ENCODE results near the gene VCX3B. TPM values are rescaled to one million over a fixed set of nuclear protein-coding genes. Genes with fewer than 3 reads are reported as not detected.

Gene VCX3B
- total and polyA plus RNA-seq, 2 of the 8 experiments (the other 6 are each of a cell fraction or from before 2014, with no cell fraction given) = not detected

DNA sequence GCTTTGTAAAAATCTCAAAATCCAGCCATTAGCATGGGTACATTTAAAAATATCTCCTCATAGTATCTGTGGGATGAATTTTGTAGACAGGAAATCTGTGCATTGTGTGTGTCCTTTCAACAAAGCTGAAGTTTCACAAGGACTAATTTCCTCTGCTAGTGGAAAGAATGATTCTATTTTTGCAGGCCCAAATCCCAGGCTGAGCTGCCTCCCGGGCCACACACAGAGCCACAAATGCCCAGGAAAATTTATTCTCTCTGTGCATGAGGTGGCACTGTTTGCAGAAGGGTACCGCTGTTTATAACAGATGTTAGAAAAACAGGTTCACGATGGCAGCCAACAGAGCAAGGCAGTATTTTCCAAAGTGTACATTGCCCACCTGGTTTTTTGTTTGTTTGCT is 11.0 kb upstream of the VCX3B start:
- Histone ChIP-seq H3K14ac (ENCODE audit: insufficient read length) (no peak overlapping the region), H3K27ac (ENCODE audit: low read depth, low read length) (no peak overlapping the region), H4K8ac (ENCODE audit: extremely low read depth, insufficient read depth, low read length) (no peak overlapping the region), H2AFZ (ENCODE audit: low read length) (no peak overlapping the region), H4K20me1 (replicated peaks in 1 of 2; ENCODE audit: control insufficient read depth in 1 of 2, insufficient read depth in 2 of 2, low read length in 2 of 2) (no peaks in the 10 kb centered on the region), H3K4me3 (ENCODE audit: extremely low read depth in 1 of 4, insufficient read depth in 2 of 4, low read depth in 3 of 4, low read length in 4 of 4) (no peak overlapping the region), H3K23ac (ENCODE audit: insufficient read length) (no peak overlapping the region), H3K23me2 (ENCODE audit: low read depth, low read length) (no peaks in the 10 kb centered on the region), H3K4me2 (ENCODE audit: insufficient read depth in 1 of 2, low read depth in 2 of 2, low read length in 2 of 2) (no peak overlapping the region), H2BK5ac (ENCODE audit: low read depth, low read length) (no peak overlapping the region), H3K9ac (replicated peaks in 1 of 4; ENCODE audit: extremely low read depth in 1 of 4, low read depth in 3 of 4, low read length in 3 of 4) (no peak overlapping the region), H2BK20ac (ENCODE audit: low read length) (no peak overlapping the region), H4K91ac (replicated peaks; ENCODE audit: insufficient read length, low read length) (no peak overlapping the region), H2BK120ac (replicated peaks; ENCODE audit: low read depth, low read length) (no peak overlapping the region), H2BK12ac (ENCODE audit: low read depth, low read length) (no peak overlapping the region), H3K79me2 (ENCODE audit: control insufficient read depth in 1 of 2, insufficient read depth in 2 of 2, low read length in 2 of 2) (no peaks in the 10 kb centered on the region), H2AK5ac (ENCODE audit: low read depth, low read length) (no peak overlapping the region), H3K27me3 (replicated peaks in 1 of 4; ENCODE audit: control insufficient read depth in 3 of 4, extremely low read depth in 1 of 4, insufficient read depth in 3 of 4, low read length in 3 of 4) (no peaks in the 10 kb centered on the region), H4K5ac (ENCODE audit: insufficient read length, low read depth, low read length) (no peak overlapping the region), H3K18ac (ENCODE audit: extremely low read depth, low read length) (no peak overlapping the region), H3K4me1 (replicated peaks in 1 of 4; ENCODE audit: control insufficient read depth in 3 of 4, insufficient read depth in 4 of 4, low read length in 3 of 4) (no peaks in the 10 kb centered on the region), H2BK15ac (ENCODE audit: low read length) (no peak overlapping the region), H3K4ac (replicated peaks; ENCODE audit: insufficient read length, low read depth, low read length) (no peak overlapping the region), H3K56ac (replicated peaks; ENCODE audit: insufficient read length, low read depth, low read length) (no peak overlapping the region), H3K79me1 (ENCODE audit: low read depth, low read length) (no peaks in the 10 kb centered on the region), H3K36me3 (ENCODE audit: control insufficient read depth in 2 of 4, insufficient read depth in 4 of 4, low read length in 3 of 4) (no peaks in the 10 kb centered on the region), H3K9me3 (ENCODE audit: insufficient read depth in 2 of 2, low read depth in 1 of 2, low read length in 1 of 2) (no peaks in the 10 kb centered on the region)
- DNase-seq (ENCODE audit: low read depth in 1 of 2, low spot score in 2 of 2) = no peak
- ChIA-PET POLR2A (ENCODE audit: partially characterized antibody) (no interaction called here), CTCF (ENCODE audit: partially characterized antibody) (no interaction called here)
- WGBS, 2 experiments (ENCODE audit: extremely low coverage in 1 of 2, insufficient coverage in 1 of 2, insufficient read length in 1 of 2, insufficient replicate concordance in 2 of 2, low coverage in 1 of 2, low lambda C conversion rate in 2 of 2, missing lambda C conversion rate in 1 of 2) = 93% methylated on average over 3 of the region's 3 CpGs; no CpG with 5 or more reads in 1 of the 2 experiments
- no peak for FAIRE-seq
- TF ChIP-seq BRCA1 (IDR thresholded peaks at IDR 0.05; ENCODE audit: low read depth, low read length) (no peak), BCL11A (IDR thresholded peaks at IDR 0.05; ENCODE audit: low read depth in 2 of 2, low read length in 2 of 2) (no peak)
- TF ChIP-seq, protein P1, sequence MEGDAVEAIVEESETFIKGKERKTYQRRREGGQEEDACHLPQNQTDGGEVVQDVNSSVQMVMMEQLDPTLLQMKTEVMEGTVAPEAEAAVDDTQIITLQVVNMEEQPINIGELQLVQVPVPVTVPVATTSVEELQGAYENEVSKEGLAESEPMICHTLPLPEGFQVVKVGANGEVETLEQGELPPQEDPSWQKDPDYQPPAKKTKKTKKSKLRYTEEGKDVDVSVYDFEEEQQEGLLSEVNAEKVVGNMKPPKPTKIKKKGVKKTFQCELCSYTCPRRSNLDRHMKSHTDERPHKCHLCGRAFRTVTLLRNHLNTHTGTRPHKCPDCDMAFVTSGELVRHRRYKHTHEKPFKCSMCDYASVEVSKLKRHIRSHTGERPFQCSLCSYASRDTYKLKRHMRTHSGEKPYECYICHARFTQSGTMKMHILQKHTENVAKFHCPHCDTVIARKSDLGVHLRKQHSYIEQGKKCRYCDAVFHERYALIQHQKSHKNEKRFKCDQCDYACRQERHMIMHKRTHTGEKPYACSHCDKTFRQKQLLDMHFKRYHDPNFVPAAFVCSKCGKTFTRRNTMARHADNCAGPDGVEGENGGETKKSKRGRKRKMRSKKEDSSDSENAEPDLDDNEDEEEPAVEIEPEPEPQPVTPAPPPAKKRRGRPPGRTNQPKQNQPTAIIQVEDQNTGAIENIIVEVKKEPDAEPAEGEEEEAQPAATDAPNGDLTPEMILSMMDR (IDR thresholded peaks at IDR 0.05; ENCODE audit: control extremely low read depth in 1 of 3, insufficient read depth in 1 of 3, low read depth in 1 of 3, low read length in 3 of 3) = no peak
